ENCODE measurements around the gene TBC1D9.

The TBC1D9 gene

DNA sequence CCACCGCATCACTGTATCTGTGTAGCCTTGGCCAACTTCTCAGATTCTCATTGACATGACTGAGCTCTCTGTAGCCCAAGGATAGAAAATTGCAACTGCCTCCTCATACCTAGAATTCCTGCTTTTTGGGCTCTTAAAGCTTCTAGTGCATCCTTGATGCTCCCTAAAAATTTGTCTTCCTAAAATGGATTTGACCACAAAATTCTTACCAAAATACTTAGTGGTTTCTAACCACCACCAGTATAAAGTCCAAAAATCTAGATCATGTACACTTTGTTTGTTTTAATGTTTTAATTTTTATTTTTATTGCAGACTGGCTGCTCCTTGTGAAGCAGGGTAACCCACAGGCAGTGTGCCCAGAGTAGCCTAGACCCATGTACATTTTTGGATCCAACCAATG lies 75.5 kb downstream of the TBC1D9 start:
- Histone ChIP-seq H3K79me2 (ENCODE audit: insufficient read depth, low read length) (no peaks in the 10 kb centered on the region), H3K27me3 (ENCODE audit: insufficient read depth, low read length, poor library complexity, severe bottlenecking) (no peaks in the 10 kb centered on the region), H3K9ac (ENCODE audit: low read depth, low read length, poor library complexity, severe bottlenecking) (no peak overlapping the region), H3K4me3 (ENCODE audit: low read length, poor library complexity, severe bottlenecking) (no peak overlapping the region), H3K9me3 (ENCODE audit: insufficient read depth, low read depth, low read length) (no peaks in the 10 kb centered on the region), H3K4me2 (ENCODE audit: low read depth, low read length, poor library complexity, severe bottlenecking) (no peak overlapping the region), H3K4me1 (ENCODE audit: insufficient read depth, low read length, poor library complexity, severe bottlenecking) (peaks cover 4% of the 10 kb centered on the region), H2AFZ (ENCODE audit: low read length) (no peak overlapping the region), H3K36me3 (ENCODE audit: insufficient read depth, low read length) (peaks cover 19% of the 10 kb centered on the region; the same call in 1 of the 2 replicates), H3F3A (ENCODE audit: low read depth) (no peaks in the 10 kb centered on the region), H4K20me1 (ENCODE audit: insufficient read depth, low read length, poor library complexity, severe bottlenecking) (no peaks in the 10 kb centered on the region), H3K9me2 (replicated peaks; ENCODE audit: low read depth, low read length) (no peaks in the 10 kb centered on the region)
- no peak for TF ChIP-seq EZH2phosphoT487 (IDR thresholded peaks at IDR 0.05; ENCODE audit: borderline replicate concordance)
- TF ChIP-seq, protein P1, sequence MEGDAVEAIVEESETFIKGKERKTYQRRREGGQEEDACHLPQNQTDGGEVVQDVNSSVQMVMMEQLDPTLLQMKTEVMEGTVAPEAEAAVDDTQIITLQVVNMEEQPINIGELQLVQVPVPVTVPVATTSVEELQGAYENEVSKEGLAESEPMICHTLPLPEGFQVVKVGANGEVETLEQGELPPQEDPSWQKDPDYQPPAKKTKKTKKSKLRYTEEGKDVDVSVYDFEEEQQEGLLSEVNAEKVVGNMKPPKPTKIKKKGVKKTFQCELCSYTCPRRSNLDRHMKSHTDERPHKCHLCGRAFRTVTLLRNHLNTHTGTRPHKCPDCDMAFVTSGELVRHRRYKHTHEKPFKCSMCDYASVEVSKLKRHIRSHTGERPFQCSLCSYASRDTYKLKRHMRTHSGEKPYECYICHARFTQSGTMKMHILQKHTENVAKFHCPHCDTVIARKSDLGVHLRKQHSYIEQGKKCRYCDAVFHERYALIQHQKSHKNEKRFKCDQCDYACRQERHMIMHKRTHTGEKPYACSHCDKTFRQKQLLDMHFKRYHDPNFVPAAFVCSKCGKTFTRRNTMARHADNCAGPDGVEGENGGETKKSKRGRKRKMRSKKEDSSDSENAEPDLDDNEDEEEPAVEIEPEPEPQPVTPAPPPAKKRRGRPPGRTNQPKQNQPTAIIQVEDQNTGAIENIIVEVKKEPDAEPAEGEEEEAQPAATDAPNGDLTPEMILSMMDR (conservative IDR thresholded peaks at IDR 0.05; ENCODE audit: low read length) = no peak

DNA sequence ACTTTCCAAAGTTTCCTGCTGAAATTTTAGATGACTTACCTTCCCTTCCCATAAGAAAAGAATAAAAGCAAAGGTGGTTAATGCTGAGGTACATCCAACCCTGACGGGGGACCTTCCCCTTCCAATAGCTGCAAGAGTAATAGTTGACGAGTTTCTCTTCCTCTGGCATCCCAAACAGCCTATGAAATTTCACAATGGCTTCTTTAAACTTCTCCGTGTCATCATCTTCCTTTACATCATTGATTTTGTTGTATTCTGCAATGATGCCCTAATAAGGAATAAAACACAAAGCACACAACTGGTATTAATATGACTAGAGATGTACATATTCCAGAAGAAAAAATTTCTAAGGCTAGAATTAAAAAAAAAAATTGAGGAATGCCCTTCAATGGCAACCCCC lies 76.6 kb downstream of the TBC1D9 start:
- H3K9ac ChIP-seq (ENCODE audit: low read depth, low read length, poor library complexity, severe bottlenecking) = no peak overlapping the region
- no peaks in the 10 kb centered on the region for H3K27me3 ChIP-seq (ENCODE audit: insufficient read depth, low read length, poor library complexity, severe bottlenecking)
- peaks cover 19% of the 10 kb centered on the region; the same call in 1 of the 2 replicates for H3K36me3 ChIP-seq (ENCODE audit: insufficient read depth, low read length)
- no peak overlapping the region for H3K4me3 ChIP-seq (ENCODE audit: low read length, poor library complexity, severe bottlenecking)
- no peaks in the 10 kb centered on the region for H4K20me1 ChIP-seq (ENCODE audit: insufficient read depth, low read length, poor library complexity, severe bottlenecking)
- no peaks in the 10 kb centered on the region for H3K9me3 ChIP-seq (ENCODE audit: insufficient read depth, low read depth, low read length)
- TF ChIP-seq, protein P1 (conservative IDR thresholded peaks at IDR 0.05; ENCODE audit: low read length) = no peak
- TF ChIP-seq EZH2phosphoT487 (IDR thresholded peaks at IDR 0.05; ENCODE audit: borderline replicate concordance) = no peak
- H3K4me1 ChIP-seq (ENCODE audit: insufficient read depth, low read length, poor library complexity, severe bottlenecking) = peaks cover 8% of the 10 kb centered on the region
- no peaks in the 10 kb centered on the region for H3K9me2 ChIP-seq (replicated peaks; ENCODE audit: low read depth, low read length)
- H3K79me2 ChIP-seq (ENCODE audit: insufficient read depth, low read length) = no peaks in the 10 kb centered on the region
- H3K4me2 ChIP-seq (ENCODE audit: low read depth, low read length, poor library complexity, severe bottlenecking) = no peak overlapping the region
- H3F3A ChIP-seq (ENCODE audit: low read depth) = no peaks in the 10 kb centered on the region
- no peak overlapping the region for H2AFZ ChIP-seq (ENCODE audit: low read length)

DNA sequence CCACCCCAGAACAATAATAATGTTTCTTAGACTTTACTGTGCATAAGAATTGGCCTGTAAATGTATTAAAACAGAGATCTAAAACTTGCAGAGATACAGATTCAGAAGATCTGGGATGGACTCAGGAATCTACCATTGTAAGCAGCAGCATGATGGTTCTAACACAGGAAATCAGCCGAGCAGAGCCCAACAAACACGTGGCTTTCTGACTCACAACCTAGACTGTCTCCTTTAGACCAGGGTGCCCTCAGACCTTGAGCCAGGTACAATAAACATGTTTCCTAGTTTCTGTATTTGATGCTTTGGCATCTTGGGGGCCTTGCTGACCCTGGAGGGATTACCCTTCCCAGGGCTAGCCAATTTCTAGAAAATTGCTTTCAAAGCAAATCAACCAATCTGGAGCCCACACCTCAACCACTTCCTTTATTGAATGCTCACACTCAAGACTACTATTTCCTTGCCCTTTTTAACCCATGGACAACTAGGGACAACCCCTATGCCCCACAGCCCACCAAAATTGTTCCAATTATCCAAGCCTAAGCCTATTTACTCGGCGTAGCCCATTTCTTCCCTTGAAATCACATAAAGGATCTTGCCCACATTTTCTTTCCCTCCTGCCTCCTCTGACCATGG lies 80.5 kb downstream of the TBC1D9 start:
- Histone ChIP-seq H3K36me3 (ENCODE audit: insufficient read depth, low read length) (peaks cover 19% of the 10 kb centered on the region; the same call in 1 of the 2 replicates), H3K9me3 (ENCODE audit: insufficient read depth, low read depth, low read length) (no peaks in the 10 kb centered on the region), H3K79me2 (ENCODE audit: insufficient read depth, low read length) (no peaks in the 10 kb centered on the region), H4K20me1 (ENCODE audit: insufficient read depth, low read length, poor library complexity, severe bottlenecking) (no peaks in the 10 kb centered on the region), H3K4me2 (ENCODE audit: low read depth, low read length, poor library complexity, severe bottlenecking) (no peak overlapping the region), H3K9me2 (replicated peaks; ENCODE audit: low read depth, low read length) (no peaks in the 10 kb centered on the region), H3F3A (ENCODE audit: low read depth) (no peaks in the 10 kb centered on the region), H3K27me3 (ENCODE audit: insufficient read depth, low read length, poor library complexity, severe bottlenecking) (no peaks in the 10 kb centered on the region), H2AFZ (ENCODE audit: low read length) (no peak overlapping the region), H3K4me1 (ENCODE audit: insufficient read depth, low read length, poor library complexity, severe bottlenecking) (peaks cover 8% of the 10 kb centered on the region), H3K4me3 (ENCODE audit: low read length, poor library complexity, severe bottlenecking) (no peak overlapping the region), H3K9ac (ENCODE audit: low read depth, low read length, poor library complexity, severe bottlenecking) (no peak overlapping the region)
- TF ChIP-seq, protein P1 (conservative IDR thresholded peaks at IDR 0.05; ENCODE audit: low read length) = no peak
- TF ChIP-seq EZH2phosphoT487 (IDR thresholded peaks at IDR 0.05; ENCODE audit: borderline replicate concordance) = no peak

All from Loucy (cell line).